Forelimb muscle (tissue), 1 donor: ENCODE results near the gene CEP128. TPM values are rescaled to one million over a fixed set of nuclear protein-coding genes. Genes with fewer than 3 reads are reported as not detected.

Experiments used
- DNase-seq: peaks from one replicate; pipeline ENCODE4 v3.0.0-alpha.2; 2013; ENCODE audit warnings: low read depth
- polyA plus RNA-seq: library from polyadenylated mRNA; unstranded; fragments of 120-200 nt; gene quantifications from one replicate; pipeline ENCODE4 v1.2.1, GENCODE V29; 2013; ENCODE audit not compliant: insufficient read length

CEP128 gene
- polyA plus RNA-seq, 1 donor, result 3.3 TPM

DNA sequence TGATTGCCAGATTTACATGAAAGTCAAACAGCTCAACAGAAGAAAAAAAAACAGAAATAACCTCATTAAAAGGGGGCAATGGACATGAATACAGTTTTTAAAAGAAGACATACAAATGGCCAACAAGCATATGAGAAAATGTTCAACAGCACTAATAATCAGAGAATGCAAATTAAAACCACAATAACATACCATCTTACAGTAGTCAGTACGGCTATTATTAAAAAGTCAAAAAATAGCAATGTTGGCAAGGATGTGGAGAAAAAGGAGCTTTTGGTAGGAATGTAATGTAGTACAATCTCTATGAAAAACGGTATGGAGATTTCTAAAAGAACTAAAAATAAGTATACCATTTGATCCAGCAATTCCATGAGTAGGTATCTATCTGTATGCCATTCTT, 272.1 kb downstream of the CEP128 start:
- no peak for DNase-seq

DNA sequence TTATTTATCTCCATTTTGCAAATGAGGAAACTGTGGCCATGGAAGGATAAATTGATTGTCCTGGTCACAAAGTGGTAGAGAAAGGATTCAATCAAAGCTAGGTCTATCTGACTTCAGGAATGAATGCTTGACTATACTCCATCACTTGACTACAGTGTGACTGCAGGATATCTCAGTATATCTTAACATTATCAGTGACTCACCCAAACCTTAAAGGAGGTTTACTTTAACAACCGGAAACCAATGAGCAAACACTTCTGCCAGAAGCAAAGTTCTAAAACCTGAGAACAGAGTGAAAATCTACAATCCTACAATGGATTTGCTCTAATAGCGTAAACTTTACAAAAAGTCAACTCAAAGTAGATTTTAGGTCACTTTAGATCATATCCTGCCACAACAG, 277.0 kb downstream of the CEP128 start:
- no peak for DNase-seq

DNA sequence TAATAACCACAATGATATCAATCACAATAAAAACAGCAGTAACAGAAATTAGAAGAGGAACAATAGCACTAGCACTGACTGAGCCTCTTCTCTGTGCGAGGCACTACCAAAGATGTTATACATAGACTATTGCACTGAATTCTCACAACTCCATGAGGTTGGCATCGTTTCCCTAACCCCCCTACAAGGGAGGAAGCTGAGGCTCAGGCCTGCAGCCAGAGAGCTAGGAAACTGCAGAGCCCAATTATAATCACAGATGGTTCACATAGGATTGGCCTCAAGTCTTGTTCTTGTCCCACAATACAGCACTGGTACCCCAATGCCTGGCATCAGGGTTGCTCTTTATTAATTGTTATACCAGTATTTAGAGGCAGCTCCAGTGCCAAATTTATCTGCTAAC, 278.0 kb downstream of the CEP128 start:
- no peak for DNase-seq

DNA sequence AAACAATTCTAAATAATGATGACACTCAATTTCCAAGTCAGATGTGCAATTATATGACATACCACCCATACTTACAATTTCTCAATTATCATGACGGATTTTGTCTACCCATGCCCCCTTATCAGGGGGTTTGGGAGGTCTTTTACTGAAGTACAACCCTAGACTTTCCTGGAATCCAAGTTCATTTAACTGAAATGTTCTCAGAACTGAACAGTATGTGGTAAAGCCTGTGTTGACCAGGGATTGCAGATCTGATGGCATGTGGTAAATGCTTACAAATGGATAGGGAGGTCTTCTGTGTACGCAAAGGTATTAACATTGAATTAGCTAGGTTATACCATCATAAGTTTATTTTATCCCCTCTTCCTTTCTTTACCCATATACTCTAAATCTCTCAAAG, 281.8 kb downstream of the CEP128 start:
- DNase-seq, result no peak

DNA sequence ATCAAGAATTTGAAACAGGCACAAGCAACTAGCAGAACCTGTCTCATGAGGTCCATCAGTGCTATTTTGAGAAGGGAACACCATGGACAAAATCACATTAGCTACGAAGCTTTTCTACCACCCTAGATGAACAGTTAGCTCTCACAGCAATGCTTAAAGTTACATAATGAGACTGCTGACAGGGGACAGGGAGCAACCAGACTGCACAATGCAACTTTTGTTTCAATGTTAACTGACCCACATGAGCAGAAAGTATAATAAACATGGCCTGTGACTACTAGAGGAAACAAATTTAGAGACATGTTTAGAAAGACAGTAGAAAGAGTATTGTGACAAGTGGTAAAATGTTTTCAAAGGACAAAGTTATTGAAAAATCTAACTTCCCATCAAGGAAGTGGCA, 282.8 kb downstream of the CEP128 start:
- DNase-seq, result no peak

DNA sequence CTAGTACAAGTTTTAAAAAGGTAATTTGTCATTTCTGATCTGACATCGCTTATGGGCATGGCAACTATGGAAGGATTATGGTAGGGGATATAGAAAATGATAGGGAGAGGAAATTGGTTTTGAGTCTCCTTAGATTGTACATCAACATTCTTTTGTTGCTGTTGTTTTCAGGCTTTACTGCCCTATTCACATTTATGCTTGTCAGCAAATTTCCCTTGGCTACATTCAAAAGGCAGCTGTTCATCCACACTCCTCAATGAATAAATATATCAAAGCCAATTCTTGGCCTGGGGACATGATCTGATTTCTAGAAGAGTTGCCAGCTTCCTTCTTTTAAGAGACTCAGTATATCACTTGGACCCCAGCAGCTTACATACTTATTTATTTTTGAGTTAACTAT, 283.4 kb downstream of the CEP128 start:
- DNase-seq, result no peak

DNA sequence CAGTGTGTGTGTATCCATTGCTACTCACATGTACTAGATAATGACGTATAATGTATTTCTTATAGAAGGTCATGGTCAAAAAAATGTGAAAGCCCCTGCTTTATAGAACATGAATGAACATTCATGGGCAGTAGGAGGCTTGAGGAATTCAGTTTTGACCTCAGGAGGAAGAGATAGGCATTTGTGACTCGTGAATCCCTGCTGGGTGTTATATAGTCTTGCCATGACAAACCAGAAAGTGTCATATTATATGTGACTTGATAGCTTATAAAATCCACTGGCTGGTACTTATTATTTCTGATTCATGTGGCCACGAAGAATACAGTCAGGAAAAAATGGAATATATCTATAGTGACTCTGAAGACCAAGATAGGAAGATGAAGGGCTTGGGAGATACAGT, 287.6 kb downstream of the CEP128 start:
- DNase-seq, result no peak

DNA sequence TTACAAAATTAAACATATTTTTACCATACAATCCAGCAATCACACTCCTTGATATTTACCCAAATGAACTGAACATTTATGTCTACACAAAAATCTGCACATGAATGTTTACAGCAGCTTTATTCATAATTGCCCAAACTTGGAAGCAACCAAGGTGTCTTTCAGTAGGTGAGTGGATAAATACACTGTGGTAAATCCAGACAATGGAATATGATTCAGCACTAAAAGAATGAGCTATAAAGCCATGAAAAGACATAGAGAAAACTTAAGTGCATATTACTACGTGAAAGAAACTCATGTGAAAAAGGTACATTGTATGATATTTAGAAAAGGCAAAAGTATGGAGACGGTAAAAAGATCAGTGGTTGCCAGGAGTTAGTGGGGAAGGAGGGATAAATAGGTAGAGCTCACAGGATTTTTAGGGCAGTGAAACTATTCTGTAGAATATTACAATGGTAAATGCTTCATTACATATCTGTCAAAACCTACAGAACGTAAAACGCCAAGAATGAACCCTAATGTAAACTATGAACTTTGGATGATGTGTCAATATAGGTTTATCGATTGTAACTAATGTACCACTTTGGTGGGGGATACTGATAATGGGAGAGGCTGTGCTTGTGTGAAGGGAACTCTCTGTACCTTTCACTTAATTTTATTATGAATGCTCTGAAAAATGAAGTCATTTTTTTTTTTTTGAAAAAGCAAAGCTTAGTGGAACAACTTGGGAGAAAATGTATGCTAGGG, 295.7 kb downstream of the CEP128 start:
- no peak for DNase-seq

DNA sequence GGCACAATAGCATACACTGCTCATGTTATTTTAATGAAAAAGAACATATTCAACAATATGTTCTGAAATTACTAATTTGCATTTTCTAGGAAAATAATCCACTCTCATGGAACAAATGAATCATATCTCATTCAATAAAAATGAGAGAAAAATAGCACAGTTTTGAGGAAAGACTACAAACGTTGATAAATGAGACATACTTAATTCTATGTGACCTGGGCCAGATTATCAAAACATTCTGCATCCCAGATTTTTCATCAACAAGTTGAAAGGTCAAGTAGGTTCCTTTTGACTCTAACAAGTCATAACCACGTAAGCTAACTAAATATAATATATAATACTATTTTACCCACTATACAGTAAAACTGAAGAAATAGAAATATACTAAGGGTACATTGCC, 296.7 kb downstream of the CEP128 start:
- no peak for DNase-seq

DNA sequence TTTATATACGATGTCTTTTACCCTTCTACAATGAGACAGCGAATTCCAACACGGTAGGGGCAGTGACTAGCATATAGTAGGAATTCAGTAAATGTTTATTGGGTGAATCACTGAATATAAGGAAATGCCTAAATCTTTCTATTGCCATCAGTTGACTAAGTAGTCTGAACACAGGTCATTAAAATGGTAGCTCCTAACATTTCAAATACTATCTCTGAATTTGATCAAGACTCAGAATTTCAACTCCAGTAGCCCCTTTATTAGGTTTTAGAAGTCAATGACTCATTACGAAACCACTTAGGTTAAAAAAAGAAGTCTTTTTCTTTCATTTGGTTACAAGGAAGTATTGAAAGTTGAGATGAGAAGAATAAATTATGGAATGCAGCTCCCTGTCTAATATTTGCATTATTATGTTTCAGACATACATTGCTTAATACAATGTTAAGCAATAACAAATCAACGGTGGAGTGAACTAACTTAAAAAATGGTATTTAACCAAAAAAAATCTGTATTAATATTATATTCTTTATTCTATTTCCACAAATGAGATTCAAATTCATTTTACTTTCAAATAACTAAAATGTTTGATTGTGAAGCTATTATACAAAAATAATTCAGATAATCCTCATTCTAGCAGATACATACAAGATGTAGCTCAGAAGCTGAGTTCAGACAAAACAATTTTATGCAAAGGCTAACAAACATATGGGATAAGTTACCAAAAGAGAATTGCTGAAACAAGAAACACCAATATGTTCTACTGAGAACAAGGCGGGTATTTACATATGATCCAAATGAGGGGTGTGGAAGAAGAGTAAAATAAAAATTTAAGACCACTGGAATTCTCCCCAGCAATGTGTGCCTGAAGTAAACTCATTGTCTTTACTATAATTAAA, 302.7 kb downstream of the CEP128 start:
- no peak for DNase-seq

DNA sequence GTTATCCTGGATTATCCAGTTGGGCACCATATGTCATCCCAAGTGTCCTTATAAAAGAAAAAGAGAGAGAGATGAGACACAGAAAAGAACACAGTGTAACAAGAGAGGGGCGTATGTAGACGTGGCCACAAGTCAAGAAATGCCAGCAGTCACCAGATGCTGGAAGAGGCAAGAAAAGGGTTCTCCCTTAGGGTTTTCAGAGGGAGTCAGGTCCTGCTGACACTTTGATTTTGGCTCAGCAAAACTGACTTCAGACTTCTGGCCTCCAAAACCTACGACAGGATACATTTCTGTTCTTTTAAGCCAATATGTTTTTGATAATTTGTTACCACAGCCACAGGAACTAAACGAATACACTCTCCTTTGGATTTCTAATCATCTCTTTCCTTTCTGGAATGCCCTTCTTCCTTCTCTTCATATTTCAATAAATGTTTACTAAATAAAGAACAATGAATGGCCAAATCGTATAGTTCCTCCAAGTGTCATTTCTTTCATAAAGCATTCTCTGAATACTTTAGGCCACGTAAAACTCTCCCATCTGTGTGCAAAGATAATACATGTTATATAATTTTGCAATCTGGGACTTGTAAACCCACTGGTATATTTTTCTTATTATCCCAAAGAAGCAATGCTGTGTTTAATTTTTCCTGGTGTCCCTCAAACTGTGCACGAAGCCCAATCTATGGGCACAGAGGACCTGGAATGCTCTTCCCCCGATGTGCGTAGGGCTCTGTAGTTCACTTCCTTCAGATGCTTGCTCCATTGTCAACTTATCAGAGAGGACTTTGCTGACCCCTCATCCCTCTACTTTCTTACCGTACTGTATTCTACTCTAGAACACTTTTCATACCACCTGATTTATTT, 303.6 kb downstream of the CEP128 start:
- DNase-seq, result no peak

DNA sequence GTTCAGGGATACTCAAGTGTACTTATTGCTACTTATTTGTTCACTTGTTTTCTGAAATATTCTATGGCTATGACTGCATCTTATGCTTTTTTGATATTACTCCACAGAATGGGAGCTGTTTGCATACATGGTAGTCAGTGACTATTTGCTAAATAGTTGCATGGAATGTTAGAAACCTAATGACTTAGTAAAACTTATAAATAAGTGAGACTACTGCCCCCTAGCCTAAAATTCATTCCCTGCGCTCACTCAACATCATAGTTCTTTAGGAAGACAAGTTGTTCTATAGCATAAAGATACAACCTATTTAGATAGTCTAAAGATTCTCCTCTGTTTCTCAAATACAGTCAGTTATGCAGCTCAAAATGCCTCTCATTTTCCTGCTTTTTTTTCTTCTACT, 305.5 kb downstream of the CEP128 start:
- no peak for DNase-seq

DNA sequence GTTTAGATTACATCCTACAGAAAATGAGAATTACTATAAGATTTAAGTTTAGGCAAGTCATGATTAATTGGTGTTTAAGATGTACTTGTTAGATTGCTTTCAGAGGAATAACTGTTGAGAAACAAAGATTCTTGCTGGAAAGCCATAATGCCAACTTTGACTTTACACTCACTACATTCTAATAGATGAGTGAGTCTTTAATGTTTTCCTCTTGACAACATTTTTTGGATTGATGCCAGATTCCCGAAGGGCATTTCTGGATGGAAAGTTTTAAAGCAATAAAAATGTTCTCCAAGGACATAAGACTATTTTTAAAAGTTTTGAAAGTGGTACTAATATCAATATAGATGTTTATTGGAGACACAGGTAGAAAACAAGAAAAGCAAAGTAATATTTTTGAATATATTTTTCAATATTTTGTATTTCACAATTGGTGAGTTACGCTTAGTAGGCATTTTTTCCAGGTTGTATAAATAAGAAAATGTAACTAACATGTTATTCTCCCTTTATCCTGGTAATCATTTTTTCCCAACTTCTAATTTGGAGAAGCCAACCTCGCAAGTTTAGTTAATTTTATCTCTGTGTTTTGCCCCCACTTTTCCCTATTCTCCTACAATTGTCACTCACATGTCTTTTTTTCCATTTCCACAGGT, 307.3 kb downstream of the CEP128 start:
- no peak for DNase-seq

DNA sequence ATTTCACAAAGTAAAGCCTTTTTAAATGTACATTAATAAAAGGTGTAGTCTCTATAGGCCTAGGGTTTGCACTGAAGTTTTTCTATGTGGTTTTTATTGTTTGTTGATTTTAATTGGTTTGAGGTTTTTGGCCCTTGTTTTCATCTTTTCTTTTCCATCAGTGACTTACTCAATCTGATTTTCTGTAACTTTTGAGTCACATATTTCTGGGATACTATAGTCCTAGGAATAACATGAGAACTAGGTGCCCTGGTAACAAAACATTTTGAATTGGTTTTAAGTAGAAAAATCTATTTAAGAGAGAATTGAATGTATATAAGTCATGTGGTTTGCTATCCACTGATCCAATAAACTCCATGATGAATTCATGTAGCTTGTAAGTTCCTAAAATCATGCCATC, 311.9 kb downstream of the CEP128 start:
- DNase-seq, result no peak

DNA sequence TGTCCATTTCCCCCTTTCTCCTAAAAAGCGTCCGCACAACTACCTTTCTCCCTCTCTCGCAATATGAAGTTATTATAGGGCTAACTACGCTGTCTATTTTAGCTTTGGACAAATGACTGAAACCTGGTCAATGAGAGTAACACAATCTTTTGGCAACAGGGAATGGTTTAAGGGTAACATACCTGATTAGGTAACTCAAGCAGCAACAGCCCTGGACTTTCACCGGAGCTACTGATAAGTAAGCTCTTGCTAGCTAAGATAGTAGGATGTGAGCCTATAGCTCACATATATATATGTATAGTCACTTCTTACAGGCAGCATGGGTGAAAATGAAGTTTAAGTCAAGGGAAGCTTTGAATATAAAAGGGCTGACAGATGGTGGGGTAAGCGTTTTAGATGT, 313.0 kb downstream of the CEP128 start:
- no peak for DNase-seq

DNA sequence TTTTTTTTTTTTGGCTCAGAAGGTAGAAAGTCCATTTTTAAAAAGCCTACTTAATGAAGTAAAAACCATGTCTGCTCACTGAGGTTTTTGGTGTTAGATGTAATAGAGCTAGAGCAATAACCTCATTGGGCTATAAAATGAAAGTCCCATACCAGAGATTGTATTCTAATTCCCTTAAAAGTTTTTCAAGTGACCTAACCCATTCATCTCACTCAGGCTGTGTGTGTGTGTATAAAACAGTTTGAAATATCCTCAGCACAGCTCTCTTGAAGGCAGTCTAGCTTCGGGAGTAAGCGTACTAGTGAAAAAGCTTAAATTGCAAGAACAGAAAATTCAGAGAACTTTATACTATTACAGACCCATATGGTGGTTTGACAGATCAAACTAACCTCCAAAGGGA, 313.8 kb downstream of the CEP128 start:
- no peak for DNase-seq

DNA sequence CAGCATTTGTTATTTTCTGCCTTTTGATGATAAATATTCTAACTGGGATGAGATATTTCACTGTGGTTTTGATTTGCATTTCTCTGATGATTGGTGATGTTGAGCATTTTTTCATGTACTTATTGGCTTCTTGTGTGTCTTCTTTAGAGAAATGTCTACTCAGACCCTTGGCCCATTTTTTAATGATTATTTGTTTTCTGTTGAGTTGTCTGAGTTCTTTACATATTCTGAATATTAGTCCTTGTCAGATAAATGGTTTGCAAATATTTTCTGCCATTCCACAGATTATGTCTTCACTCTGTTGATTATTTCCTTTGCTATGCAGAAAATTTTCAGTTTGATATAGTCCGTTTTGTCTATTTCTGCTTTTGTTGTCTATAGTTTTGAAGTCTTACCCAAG, 317.0 kb downstream of the CEP128 start:
- DNase-seq, result no peak

DNA sequence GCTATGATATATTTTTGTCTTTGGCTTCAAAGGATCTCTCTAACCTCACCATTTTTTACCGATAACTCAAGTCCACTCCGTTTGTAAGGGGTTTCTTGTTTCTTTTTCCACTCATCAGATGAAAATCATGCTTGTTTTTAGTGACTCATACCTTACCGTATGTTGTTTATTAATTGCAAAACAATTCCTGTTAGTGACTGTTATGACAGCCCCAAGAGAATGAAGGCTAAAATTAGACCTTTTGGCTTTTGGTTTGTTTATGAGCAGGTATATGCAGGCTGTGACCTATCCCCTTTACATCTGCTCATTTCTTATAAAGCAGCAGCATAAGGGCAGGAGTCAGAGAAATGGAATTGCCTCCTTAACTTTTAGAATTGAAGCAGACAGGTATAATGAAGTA, 319.8 kb downstream of the CEP128 start:
- no peak for DNase-seq

DNA sequence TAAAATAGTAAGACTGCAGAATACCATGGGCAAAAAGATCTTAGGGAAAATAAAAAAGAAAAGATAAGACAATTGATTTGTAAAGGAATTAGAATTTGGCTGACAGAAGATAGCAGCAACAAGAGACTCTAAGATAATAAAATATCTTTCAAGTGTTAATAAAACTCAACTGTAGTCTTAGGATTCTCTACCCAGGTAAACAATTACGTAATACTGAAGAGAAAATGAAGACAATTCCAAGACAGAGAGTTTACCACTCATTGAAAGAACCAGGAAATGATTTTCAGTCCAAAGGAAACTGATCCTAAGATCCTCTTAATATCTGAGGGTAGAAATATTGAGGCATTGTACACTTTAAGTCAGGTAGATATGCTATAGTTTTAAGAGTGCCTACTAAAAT, 321.1 kb downstream of the CEP128 start:
- DNase-seq, result no peak

DNA sequence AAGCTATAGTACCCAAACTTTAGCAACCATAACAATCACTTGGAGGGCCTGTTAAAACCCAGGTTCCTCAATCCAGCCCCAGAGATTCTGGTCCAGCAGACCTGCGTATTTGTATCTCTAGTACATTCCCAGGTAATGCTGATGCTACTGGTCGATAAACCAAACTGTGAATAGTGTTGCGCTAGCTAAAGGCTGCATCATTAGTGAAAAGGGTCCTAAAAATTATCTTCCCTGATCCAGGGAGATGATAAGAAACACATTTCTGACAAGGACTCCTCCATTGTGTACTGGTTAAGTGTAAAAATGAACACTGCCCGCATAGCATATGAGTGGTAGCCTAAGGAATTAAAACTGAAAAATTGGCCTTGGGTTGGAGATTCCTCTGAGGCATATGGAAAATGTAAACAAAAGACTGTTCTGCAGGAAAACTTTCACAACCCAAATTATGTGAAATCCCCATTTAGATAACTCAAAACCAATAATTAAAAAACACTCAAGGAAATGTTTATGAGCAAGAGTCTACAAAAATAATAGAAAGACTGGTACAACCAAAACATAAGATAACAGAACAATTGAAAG, 322.7 kb downstream of the CEP128 start:
- DNase-seq, result no peak

DNA sequence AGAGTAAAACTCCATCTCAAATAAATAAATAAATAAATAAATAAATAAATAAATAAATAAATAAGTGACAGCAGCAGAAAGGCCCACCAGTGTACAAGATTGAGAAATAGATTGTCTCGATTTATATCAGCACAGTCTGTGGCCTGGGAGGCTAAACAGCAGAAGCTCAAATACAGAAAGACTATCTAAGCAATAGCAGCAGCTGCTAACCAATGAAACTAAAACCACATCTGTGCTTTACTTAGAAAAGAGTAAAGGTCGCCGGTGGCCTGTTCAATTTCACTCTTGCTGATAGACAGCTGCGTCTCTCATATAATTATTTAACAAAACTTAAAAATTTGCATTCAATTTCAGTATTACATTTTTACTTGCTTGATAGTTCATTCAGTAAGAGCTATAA, 325.7 kb downstream of the CEP128 start:
- DNase-seq, result no peak
